SK-N-SH (cell line): ENCODE results near the gene PODN. TPM values are rescaled to one million over a fixed set of nuclear protein-coding genes. Genes with fewer than 3 reads are reported as not detected.

Experiments used
- CTCF ChIA-PET: fragments of 300-600, 350-600 bp; formaldehyde crosslinking; extraction: SDS; loops from one replicate; lab custom pipeline; 2021; lab: Yijun Ruan, JAX
- POLR2A ChIA-PET: fragments of 350-600 bp; sonication (Branson Sonifier 250); formaldehyde crosslinking; extraction: SDS; loops from one replicate; lab custom pipeline; 2020; ENCODE audit warnings: antibody characterized with exemption, inconsistent platforms; lab: Yijun Ruan, JAX
- DNase-seq: peaks from one replicate; pipeline ENCODE4 v3.0.0; 2012
- H2AFZ ChIP-seq: fragments of 200-600 bp; sonication (generic); 2 replicates; pipeline ENCODE4 v1.8.1; 2016; ENCODE audit warnings: antibody characterized with exemption, mild to moderate bottlenecking, low read depth
- H3F3A ChIP-seq: fragments of 200-600 bp; sonication (generic); replicated peaks from 2 replicates; pipeline ENCODE3; 2016; ENCODE audit warnings: antibody characterized with exemption, mild to moderate bottlenecking; ENCODE audit not compliant: insufficient read depth
- H3K27ac ChIP-seq, 2 experiments: fragments of 200-500 bp in 1 of 2; fragments of 200-600 bp in 1 of 2; sonication (Bioruptor generic) in 1 of 2; sonication (generic), shearing (Covaris generic) in 1 of 2; 2 replicates each; pipeline versions ENCODE4 v1.5.1 to v1.6.1; 2014 to 2016; ENCODE audit warnings: low read depth in 2 of 2, inconsistent platforms in 1 of 2, low read length in 1 of 2, mild to moderate bottlenecking in 1 of 2, mixed read lengths in 1 of 2
- H3K27me3 ChIP-seq: fragments of 200-600 bp; sonication (generic), shearing (Covaris generic); 2 replicates; pipeline ENCODE4 v1.6.1; 2016; ENCODE audit warnings: mixed run types; ENCODE audit not compliant: insufficient read depth
- H3K36me3 ChIP-seq, 2 experiments: fragments of 200-500 bp in 1 of 2; fragments of 200-600 bp in 1 of 2; sonication (Bioruptor generic) in 1 of 2; sonication (generic) in 1 of 2; replicated peaks in 1 of 2; 2 replicates each; pipeline versions ENCODE3 to v1.5.1; 2014 to 2016; ENCODE audit warnings: low read length in 1 of 2, mild to moderate bottlenecking in 1 of 2; ENCODE audit not compliant: insufficient read depth in 2 of 2, control insufficient read depth in 1 of 2
- H3K4me1 ChIP-seq, 2 experiments: fragments of 200-500 bp in 1 of 2; fragments of 200-600 bp in 1 of 2; sonication (Bioruptor generic) in 1 of 2; sonication (generic), shearing (Covaris generic) in 1 of 2; 2 replicates each; pipeline versions ENCODE4 v1.5.1 to v1.6.1; 2014 to 2016; ENCODE audit warnings: low read depth in 1 of 2, low read length in 1 of 2, mixed run types in 1 of 2; ENCODE audit not compliant: insufficient read depth in 2 of 2, control insufficient read depth in 1 of 2
- H3K4me2 ChIP-seq: fragments of 200-600 bp; sonication (generic), shearing (Covaris generic); 2 replicates; pipeline ENCODE4 v1.6.1; 2017; ENCODE audit warnings: mixed run types
- H3K4me3 ChIP-seq, 2 experiments: fragments of 200-500 bp in 1 of 2; fragments of 200-600 bp in 1 of 2; sonication (Bioruptor generic) in 1 of 2; sonication (generic), shearing (Covaris generic) in 1 of 2; 2 replicates each; pipeline versions ENCODE4 v1.5.1 to v1.8.1; 2014 to 2016; ENCODE audit warnings: low read depth in 2 of 2, inconsistent platforms in 1 of 2, low read length in 1 of 2, mild to moderate bottlenecking in 1 of 2, mixed read lengths in 1 of 2, moderate library complexity in 1 of 2
- H3K79me2 ChIP-seq: fragments of 200-600 bp; sonication (generic); 2 replicates; pipeline ENCODE4 v1.8.1; 2017; ENCODE audit warnings: mild to moderate bottlenecking; ENCODE audit not compliant: insufficient read depth
- H3K9ac ChIP-seq: fragments of 200-600 bp; sonication (generic); 2 replicates; pipeline ENCODE4 v1.6.1; 2017; ENCODE audit warnings: mixed run types
- H3K9me2 ChIP-seq: fragments of 200-600 bp; sonication (generic); 2 replicates; pipeline ENCODE4 v1.6.1; 2017; ENCODE audit warnings: mixed run types
- H3K9me3 ChIP-seq: fragments of 200-600 bp; sonication (generic); 2 replicates; pipeline ENCODE4 v1.6.1; 2017; ENCODE audit warnings: mixed run types, mild to moderate bottlenecking, moderate library complexity
- H4K20me1 ChIP-seq: fragments of 200-600 bp; sonication (generic); 2 replicates; pipeline ENCODE4 v1.6.1; 2017; ENCODE audit warnings: mild to moderate bottlenecking, mixed run types; ENCODE audit not compliant: insufficient read depth
- EZH2phosphoT487 ChIP-seq: fragments of 200-600 bp; sonication (generic); IDR thresholded peaks from 2 replicates; pipeline ENCODE4 v1.6.1; 2017; ENCODE audit warnings: low read depth, mixed run types, mild to moderate bottlenecking, antibody characterized with exemption, moderate library complexity, borderline replicate concordance
- GABPA ChIP-seq: IDR thresholded peaks from 2 replicates; pipeline ENCODE4 v1.4.0; 2012; ENCODE audit warnings: low read depth, mild to moderate bottlenecking
- NFIC ChIP-seq: IDR thresholded peaks from 2 replicates; pipeline ENCODE4 v1.4.0; 2012; ENCODE audit warnings: borderline replicate concordance
- RAD21 ChIP-seq: IDR thresholded peaks from 2 replicates; pipeline ENCODE4 v1.6.1; 2012; ENCODE audit warnings: mild to moderate bottlenecking, low read length
- RCOR1 ChIP-seq: fragments of 150-350 bp; IDR thresholded peaks from 2 replicates; pipeline ENCODE4 v1.6.1; 2017; ENCODE audit warnings: antibody characterized with exemption, low read length
- REST ChIP-seq: IDR thresholded peaks from 2 replicates; pipeline ENCODE4 v1.6.1; 2012; ENCODE audit warnings: mild to moderate bottlenecking, low read depth, low read length, moderate library complexity
- SMC3 ChIP-seq: IDR thresholded peaks from 2 replicates; pipeline ENCODE4 v1.6.1; 2012; ENCODE audit warnings: low read depth, low read length, improper control_type of control experiment
- TAF1 ChIP-seq: IDR thresholded peaks from 2 replicates; pipeline ENCODE4 v1.6.1; 2012; ENCODE audit warnings: low read depth, mild to moderate bottlenecking, low read length, moderate library complexity, borderline replicate concordance
- YY1 ChIP-seq: IDR thresholded peaks from 2 replicates; pipeline ENCODE4 v1.4.0; 2012; ENCODE audit warnings: low read depth, mild to moderate bottlenecking
- WGBS: methylation state at CpG from one replicate; pipeline ENCODE4 v1.1.6; 2017; ENCODE audit warnings: low lambda C conversion rate; 5-methylcytosine and 5-hydroxymethylcytosine counted together
- polyA plus RNA-seq, 3 experiments: library from polyadenylated mRNA; depleted of rRNA; stranded (reverse); fragments of >200 nt; gene quantifications; 2 replicates each; pipeline ENCODE4 v1.2.3, GENCODE V29; 2012

Gene PODN
- polyA plus RNA-seq, 1 of the 3 experiments (the other 2 are of a cell fraction): 2.0 TPM

GRCh38 chr1:53087332-53088285, 25.6 kb downstream of the PODN start (continued):
- TF ChIP-seq REST: no peak
- TF ChIP-seq RAD21: no peak
- TF ChIP-seq, all 33 proteins: peak for 0

- no peaks in the 10 kb centered on the region for H4K20me1 ChIP-seq
- 92% methylated on average over 9 of the region's 19 CpGs for WGBS
- no peaks in the 10 kb centered on the region for H3K9me3 ChIP-seq
- ChIA-PET CTCF (interaction anchor here (0.6 to 1.9 kb wide), 5 partner anchors 20 to 96 kb away, joined by 3 to 5 read pairs (median 4); no protein-coding TSS in a partner anchor), POLR2A (no interaction called here)
- H3K79me2 ChIP-seq: no peaks in the 10 kb centered on the region
- no peaks in the 10 kb centered on the region for H3K9me2 ChIP-seq
- H3K4me3 ChIP-seq: no peak overlapping the region
- peak; percentile 56 for DNase-seq
- TF ChIP-seq RCOR1 (no peak), EZH2phosphoT487 (no peak), SMC3 (no peak), YY1 (no peak), GABPA (no peak), NFIC (no peak), TAF1 (no peak)
- H3K4me1 ChIP-seq: peaks cover 3 to 36% of the 10 kb centered on the region in 2 experiments; a peak in 1 of 4 replicates
- no peaks in the 10 kb centered on the region for H3K36me3 ChIP-seq
- no peaks in the 10 kb centered on the region for H3F3A ChIP-seq
- no peak overlapping the region for H3K27ac ChIP-seq
- no peak overlapping the region for H3K9ac ChIP-seq
- H3K27me3 ChIP-seq: no peaks in the 10 kb centered on the region
- H2AFZ ChIP-seq: no peak overlapping the region
- no peak overlapping the region for H3K4me2 ChIP-seq
Observed at GRCh38 chr1:53088616-53089300, 26.7 kb downstream of the PODN start.
